ENCODE measurements around the gene TMEM86A. TPM values are rescaled to one million over a fixed set of nuclear protein-coding genes. Genes with fewer than 3 reads are reported as not detected.
A peak's percentile ranks its signal among the peaks of the same experiment; 100 is the strongest.

The TMEM86A gene
- polyA plus RNA-seq, 1 of the 3 experiments (the other 2 are of a cell fraction) = 1.2 TPM

DNA sequence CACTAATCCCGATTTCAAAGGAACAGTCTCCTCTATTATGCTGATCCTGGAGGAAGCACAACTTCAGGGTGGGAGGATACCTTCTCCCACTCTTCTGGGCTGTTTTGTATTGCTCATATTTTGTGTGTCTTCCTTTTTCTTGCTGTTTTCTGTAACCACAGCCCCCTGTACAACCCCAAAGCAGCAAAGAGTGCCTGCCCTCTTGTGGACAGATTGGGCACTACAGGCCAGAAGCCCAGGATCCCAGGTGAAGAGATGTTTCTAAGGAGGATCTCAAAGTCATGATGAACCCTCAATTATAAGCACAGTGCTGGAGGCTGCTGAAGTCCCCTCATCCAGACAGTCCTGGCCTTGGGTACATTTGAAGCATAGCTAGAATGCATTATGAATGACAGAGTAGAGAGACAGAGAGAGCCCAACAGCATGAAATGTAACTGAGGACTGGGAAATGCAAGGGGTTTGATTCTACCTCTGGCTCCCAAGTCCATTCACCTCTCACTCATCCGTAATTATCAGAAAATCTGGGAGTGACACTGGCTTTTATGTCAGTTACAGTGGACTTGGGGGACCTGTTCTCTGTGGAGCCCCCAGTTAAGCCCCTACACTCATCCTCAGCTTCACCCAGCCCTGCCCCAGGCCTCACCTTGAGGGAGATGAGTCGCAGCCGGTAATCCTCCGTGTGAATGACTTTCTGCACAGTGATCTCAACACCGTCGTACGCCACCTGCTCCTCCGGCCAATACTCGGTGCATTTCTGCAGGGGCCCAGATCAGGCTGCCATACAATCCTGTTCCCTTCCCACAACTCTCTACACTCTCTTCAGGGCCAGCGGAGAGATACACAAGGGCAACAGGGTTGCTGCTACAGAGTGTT, 33.6 kb downstream of the TMEM86A start:
- Histone ChIP-seq H3K27me3 (ENCODE audit: insufficient read depth) (no peaks in the 10 kb centered on the region), H3K36me3 (replicated peaks in 1 of 2; ENCODE audit: control insufficient read depth in 1 of 2, insufficient read depth in 2 of 2, low read length in 1 of 2) (no peaks in the 10 kb centered on the region), H3K4me3 (ENCODE audit: low read depth in 2 of 2, low read length in 1 of 2) (no peak overlapping the region), H3K9me3 (no peaks in the 10 kb centered on the region), H3F3A (replicated peaks; ENCODE audit: insufficient read depth) (no peaks in the 10 kb centered on the region), H3K4me2 (no peak overlapping the region), H3K9ac (no peak overlapping the region), H3K9me2 (no peaks in the 10 kb centered on the region), H3K27ac (ENCODE audit: low read depth in 2 of 2, low read length in 1 of 2) (no peak overlapping the region), H3K79me2 (ENCODE audit: insufficient read depth) (no peaks in the 10 kb centered on the region), H2AFZ (ENCODE audit: low read depth) (peak overlapping the region; percentile 56; the same call in 1 of the 2 replicates), H3K4me1 (ENCODE audit: control insufficient read depth in 1 of 2, insufficient read depth in 2 of 2, low read depth in 1 of 2, low read length in 1 of 2) (no peaks in the 10 kb centered on the region; a peak in 1 of 4 replicates), H4K20me1 (ENCODE audit: insufficient read depth) (no peaks in the 10 kb centered on the region)
- 69% methylated on average over 11 of the region's 11 CpGs for WGBS (ENCODE audit: low lambda C conversion rate)
- no peak for TF ChIP-seq YY1 (IDR thresholded peaks at IDR 0.05; ENCODE audit: low read depth)
- no peak for TF ChIP-seq FOXJ3 (CRISPR knock-in tag; IDR thresholded peaks at IDR 0.05)
- peak; percentile 80 for TF ChIP-seq SMC3 (IDR thresholded peaks at IDR 0.05; ENCODE audit: low read depth, low read length)
- TF ChIP-seq, protein P1, sequence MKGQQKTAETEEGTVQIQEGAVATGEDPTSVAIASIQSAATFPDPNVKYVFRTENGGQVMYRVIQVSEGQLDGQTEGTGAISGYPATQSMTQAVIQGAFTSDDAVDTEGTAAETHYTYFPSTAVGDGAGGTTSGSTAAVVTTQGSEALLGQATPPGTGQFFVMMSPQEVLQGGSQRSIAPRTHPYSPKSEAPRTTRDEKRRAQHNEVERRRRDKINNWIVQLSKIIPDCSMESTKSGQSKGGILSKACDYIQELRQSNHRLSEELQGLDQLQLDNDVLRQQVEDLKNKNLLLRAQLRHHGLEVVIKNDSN (IDR thresholded peaks at IDR 0.05; ENCODE audit: borderline replicate concordance, low read depth) = no peak
- TF ChIP-seq EP300 (IDR thresholded peaks at IDR 0.05; ENCODE audit: borderline replicate concordance in 1 of 2, low read depth in 1 of 2, low read length in 1 of 2) = no peak
- TF ChIP-seq RFX5 (IDR thresholded peaks at IDR 0.05; ENCODE audit: low read length) = no peak
- no peak for TF ChIP-seq TCF12 (IDR thresholded peaks at IDR 0.05)
- TF ChIP-seq EZH2phosphoT487 (IDR thresholded peaks at IDR 0.05; ENCODE audit: borderline replicate concordance, low read depth) = no peak
- TF ChIP-seq IRF3 (IDR thresholded peaks at IDR 0.05; ENCODE audit: low read depth, low read length) = no peak
- no peak for TF ChIP-seq TAF1 (IDR thresholded peaks at IDR 0.05; ENCODE audit: borderline replicate concordance, low read depth, low read length)
- peak; percentile 98 for TF ChIP-seq CTCF (IDR thresholded peaks at IDR 0.05)
- no peak for TF ChIP-seq FOSL2 (IDR thresholded peaks at IDR 0.05; ENCODE audit: borderline replicate concordance, low read depth)
- no peak for TF ChIP-seq SIN3A (IDR thresholded peaks at IDR 0.05; ENCODE audit: borderline replicate concordance, low read depth, low read length)
- no peak for TF ChIP-seq RXRA (IDR thresholded peaks at IDR 0.05; ENCODE audit: borderline replicate concordance, low read depth)
- TF ChIP-seq, protein P2, sequence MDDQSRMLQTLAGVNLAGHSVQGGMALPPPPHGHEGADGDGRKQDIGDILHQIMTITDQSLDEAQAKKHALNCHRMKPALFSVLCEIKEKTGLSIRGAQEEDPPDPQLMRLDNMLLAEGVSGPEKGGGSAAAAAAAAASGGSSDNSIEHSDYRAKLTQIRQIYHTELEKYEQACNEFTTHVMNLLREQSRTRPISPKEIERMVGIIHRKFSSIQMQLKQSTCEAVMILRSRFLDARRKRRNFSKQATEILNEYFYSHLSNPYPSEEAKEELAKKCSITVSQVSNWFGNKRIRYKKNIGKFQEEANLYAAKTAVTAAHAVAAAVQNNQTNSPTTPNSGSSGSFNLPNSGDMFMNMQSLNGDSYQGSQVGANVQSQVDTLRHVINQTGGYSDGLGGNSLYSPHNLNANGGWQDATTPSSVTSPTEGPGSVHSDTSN (IDR thresholded peaks at IDR 0.05) = no peak
- TF ChIP-seq RCOR1 (IDR thresholded peaks at IDR 0.05; ENCODE audit: low read length) = no peak
- TF ChIP-seq GATA2 (CRISPR knock-in tag; IDR thresholded peaks at IDR 0.05) = no peak
- no peak for TF ChIP-seq MEF2A (IDR thresholded peaks at IDR 0.05; ENCODE audit: borderline replicate concordance, low read depth)
- peak; percentile 84 for TF ChIP-seq RAD21 (IDR thresholded peaks at IDR 0.05; ENCODE audit: low read length)
- POLR2A ChIA-PET = interaction anchor here (0.9 kb wide), 1 partner anchor 348 kb away, joined by 3 read pairs; no protein-coding TSS in a partner anchor
- peak; percentile 86 for DNase-seq
- CTCF ChIA-PET = interaction anchor here (0.6 to 7.2 kb wide), 27 partner anchors 9 to 616 kb away, joined by 3 to 103 read pairs (median 4); no protein-coding TSS in a partner anchor
